GM12892 (cell line): ENCODE measurements around the gene NHLRC2.

ENCODE experiments used
- DNase-seq: peaks from one replicate; pipeline ENCODE4 v3.0.0; 2011; ENCODE audit not compliant: insufficient read length
- FAIRE-seq: peaks from 2 replicates; lab custom pipeline; 2011; peaks lifted over from hg19 to GRCh38; lab: Jason Lieb, UNC
- POLR2A ChIP-seq: IDR thresholded peaks from 2 replicates; pipeline ENCODE4 v1.6.1; 2011; ENCODE audit warnings: low read depth, low read length, control low read depth
- POLR2AphosphoS5 ChIP-seq: IDR thresholded peaks from 2 replicates; pipeline ENCODE4 v1.6.1; 2011; ENCODE audit warnings: low read depth, low read length, control low read depth
- TAF1 ChIP-seq: IDR thresholded peaks from 2 replicates; pipeline ENCODE4 v1.6.1; 2011; ENCODE audit warnings: low read depth, mild to moderate bottlenecking, control low read depth, low read length, borderline replicate concordance

The NHLRC2 gene

GRCh38 chr10:113867904-113868303 is 13.4 kb downstream of the NHLRC2 start:
- FAIRE-seq = no peak
- no peak for DNase-seq
- TF ChIP-seq POLR2A (no peak), POLR2AphosphoS5 (no peak), TAF1 (no peak)

DNA sequence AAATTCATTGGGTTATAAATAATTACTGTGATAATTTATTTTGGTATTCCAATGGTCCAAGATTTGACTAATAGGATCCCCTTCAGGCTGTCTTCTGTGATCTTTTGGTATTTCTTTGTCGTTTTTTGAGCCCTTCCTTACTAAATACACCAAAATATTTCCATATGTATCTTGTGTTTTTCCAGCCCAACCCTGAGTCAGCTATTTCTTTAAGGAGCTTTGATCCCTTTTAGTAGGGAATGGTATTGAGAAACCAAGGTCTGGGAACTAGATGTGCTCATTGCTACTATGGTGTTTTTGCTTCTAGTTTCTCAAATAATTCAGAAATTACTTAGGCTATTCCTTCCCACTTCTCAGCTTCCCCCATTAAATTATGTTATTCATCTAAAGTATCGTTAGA is 15.3 kb downstream of the NHLRC2 start:
- TF ChIP-seq POLR2A (no peak), TAF1 (no peak), POLR2AphosphoS5 (no peak)
- no peak for FAIRE-seq

GRCh38 chr10:113872139-113873030 is 17.9 kb downstream of the NHLRC2 start:
- DNase-seq (no peak), FAIRE-seq (no peak)
- TF ChIP-seq TAF1 = no peak
- TF ChIP-seq POLR2AphosphoS5 = no peak
- TF ChIP-seq POLR2A = no peak

More for the DNA sequence above, 15.3 kb downstream of the NHLRC2 start:
- DNase-seq = no peak

GRCh38 chr10:113875212-113875611 is 20.8 kb downstream of the NHLRC2 start:
- TF ChIP-seq POLR2AphosphoS5 (no peak), TAF1 (no peak)
- no peak for DNase-seq
- FAIRE-seq = no peak

DNA sequence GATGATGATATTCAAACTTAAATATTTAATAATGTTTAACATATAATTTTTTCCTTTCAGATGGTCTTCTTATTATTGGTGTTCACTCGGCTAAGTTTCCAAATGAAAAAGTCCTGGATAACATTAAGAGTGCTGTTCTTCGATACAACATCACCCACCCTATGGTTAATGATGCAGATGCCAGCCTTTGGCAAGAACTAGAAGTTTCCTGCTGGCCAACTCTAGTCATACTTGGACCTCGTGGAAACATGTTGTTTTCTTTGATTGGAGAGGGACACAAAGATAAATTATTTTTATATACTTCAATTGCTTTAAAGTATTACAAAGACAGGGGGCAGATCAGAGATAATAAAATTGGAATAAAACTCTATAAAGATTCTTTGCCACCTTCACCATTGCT is 22.0 kb downstream of the NHLRC2 start:
- DNase-seq (no peak), FAIRE-seq (no peak)
- TF ChIP-seq TAF1 (no peak), POLR2A (no peak), POLR2AphosphoS5 (no peak)

GRCh38 chr10:113879691-113880090 is 25.2 kb downstream of the NHLRC2 start:
- DNase-seq (no peak), FAIRE-seq (peak; percentile 72)
- no peak for TF ChIP-seq TAF1
- no peak for TF ChIP-seq POLR2AphosphoS5
- no peak for TF ChIP-seq POLR2A

GRCh38 chr10:113880236-113880635 is 25.8 kb downstream of the NHLRC2 start:
- FAIRE-seq (peak; percentile 90), DNase-seq (no peak)
- no peak for TF ChIP-seq POLR2A

GRCh38 chr10:113882240-113882639 is 27.8 kb downstream of the NHLRC2 start:
- FAIRE-seq (no peak), DNase-seq (no peak)
- no peak for TF ChIP-seq TAF1
- no peak for TF ChIP-seq POLR2AphosphoS5
- no peak for TF ChIP-seq POLR2A

DNA sequence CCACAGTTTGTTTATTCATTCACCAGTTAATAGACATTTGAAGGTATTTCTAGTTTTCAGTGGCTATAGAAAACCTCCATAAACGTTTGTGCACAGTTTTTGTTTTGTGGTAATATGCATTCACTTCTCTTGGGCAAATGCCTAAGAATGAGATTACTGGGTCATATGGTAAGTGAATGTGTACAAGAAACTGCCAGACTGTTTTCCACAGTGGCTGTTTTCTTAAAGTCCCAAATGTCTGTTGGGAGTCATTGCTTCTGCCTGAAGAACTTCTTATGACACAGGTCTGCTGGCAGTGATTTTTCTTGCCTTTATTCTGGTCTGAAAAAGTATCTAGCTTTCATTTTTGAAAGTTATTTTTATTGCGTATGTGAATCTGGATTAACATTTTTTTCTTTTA is 35.5 kb downstream of the NHLRC2 start:
- FAIRE-seq (no peak), DNase-seq (no peak)
- TF ChIP-seq TAF1 (no peak), POLR2A (no peak), POLR2AphosphoS5 (no peak)

DNA sequence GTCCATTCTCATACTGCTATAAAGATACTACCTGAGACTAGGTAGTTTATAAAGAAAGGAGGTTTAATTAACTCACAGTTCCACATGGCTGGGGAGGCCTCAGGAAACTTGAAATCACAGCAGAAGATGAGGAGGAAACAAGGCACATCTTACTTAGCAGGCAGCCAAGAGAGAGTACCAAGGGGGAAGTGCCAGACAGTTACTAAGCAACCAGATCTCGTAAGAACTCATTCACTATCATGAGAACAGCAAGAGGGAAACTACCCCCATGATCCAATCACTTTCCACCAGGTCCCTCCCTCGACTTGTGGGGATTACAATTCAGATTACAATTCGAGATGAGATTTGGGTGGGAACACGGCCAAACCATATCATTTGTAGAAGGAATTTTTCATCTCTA is 36.3 kb downstream of the NHLRC2 start:
- DNase-seq (no peak), FAIRE-seq (no peak)
- TF ChIP-seq POLR2AphosphoS5 = no peak
- no peak for TF ChIP-seq TAF1
- no peak for TF ChIP-seq POLR2A

GRCh38 chr10:113891476-113891875 is 37.0 kb downstream of the NHLRC2 start:
- no peak for DNase-seq
- TF ChIP-seq POLR2A (no peak), POLR2AphosphoS5 (no peak), TAF1 (no peak)
- FAIRE-seq = no peak

GRCh38 chr10:113893570-113893969 is 39.1 kb downstream of the NHLRC2 start:
- no peak for DNase-seq
- FAIRE-seq = no peak
- TF ChIP-seq TAF1 (no peak), POLR2A (no peak), POLR2AphosphoS5 (no peak)
